ENCODE results near the gene CHD5.

DNA sequence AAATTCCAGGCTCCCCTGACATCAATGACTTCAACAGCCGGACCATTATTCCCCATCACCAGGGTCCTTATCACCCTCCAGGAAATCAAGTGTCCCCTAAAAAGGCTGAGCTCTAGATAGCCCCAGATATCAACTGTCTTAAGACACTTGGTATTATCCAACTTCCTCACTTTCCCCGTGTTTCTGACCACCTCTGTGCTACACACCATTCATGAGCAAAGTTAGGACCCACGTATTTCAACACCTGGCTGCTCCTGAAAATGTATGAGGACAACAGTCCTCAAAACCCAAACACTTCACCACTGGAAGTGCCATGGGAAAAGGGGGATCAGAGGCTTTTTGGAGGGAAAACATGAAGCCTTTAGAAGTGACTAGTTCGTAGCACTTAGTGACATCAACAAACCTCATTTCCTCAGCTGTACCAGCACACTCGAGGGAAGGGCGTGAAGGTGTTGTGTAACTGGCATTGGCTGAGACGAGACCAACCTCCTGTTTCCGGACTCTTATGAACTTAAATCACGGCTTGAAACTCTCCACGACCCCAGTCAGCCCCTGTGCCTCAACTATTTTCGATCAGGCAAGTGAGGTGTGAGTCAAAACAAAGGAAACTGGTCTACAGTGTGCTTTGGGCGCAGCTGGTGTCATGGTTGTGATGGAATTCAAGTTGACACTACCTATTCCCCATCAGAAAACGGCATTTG, 4.1 kb upstream of the CHD5 start:
- peak; percentile 37; the same call in 1 of the 2 replicates for TF ChIP-seq POLR2AphosphoS5 (IDR thresholded peaks at IDR 0.05; ENCODE audit: borderline replicate concordance, low read depth, low read length)
- TF ChIP-seq EZH2 (IDR thresholded peaks at IDR 0.05), result no peak
